Neural progenitor cell (in vitro differentiated cells): ENCODE results near the gene BCAS1.

Experiments
- EZH2 ChIP-seq: fragments of 200-600 bp; sonication (generic); IDR thresholded peaks from 2 replicates; pipeline ENCODE4 v1.6.1; 2017; ENCODE audit warnings: antibody characterized with exemption, mild to moderate bottlenecking, moderate library complexity
- EZH2phosphoT487 ChIP-seq: fragments of 200-600 bp; sonication (generic); IDR thresholded peaks from 2 replicates; pipeline ENCODE4 v1.6.1; 2017; ENCODE audit warnings: antibody characterized with exemption
- TF ChIP-seq, protein P1 (sequence below): fragments of 200-600 bp; sonication (generic); IDR thresholded peaks from 2 replicates; pipeline ENCODE4 v1.5.1; 2017; ENCODE audit warnings: antibody characterized with exemption, mild to moderate bottlenecking

- TF ChIP-seq EZH2 = no peak
- TF ChIP-seq, protein P1, sequence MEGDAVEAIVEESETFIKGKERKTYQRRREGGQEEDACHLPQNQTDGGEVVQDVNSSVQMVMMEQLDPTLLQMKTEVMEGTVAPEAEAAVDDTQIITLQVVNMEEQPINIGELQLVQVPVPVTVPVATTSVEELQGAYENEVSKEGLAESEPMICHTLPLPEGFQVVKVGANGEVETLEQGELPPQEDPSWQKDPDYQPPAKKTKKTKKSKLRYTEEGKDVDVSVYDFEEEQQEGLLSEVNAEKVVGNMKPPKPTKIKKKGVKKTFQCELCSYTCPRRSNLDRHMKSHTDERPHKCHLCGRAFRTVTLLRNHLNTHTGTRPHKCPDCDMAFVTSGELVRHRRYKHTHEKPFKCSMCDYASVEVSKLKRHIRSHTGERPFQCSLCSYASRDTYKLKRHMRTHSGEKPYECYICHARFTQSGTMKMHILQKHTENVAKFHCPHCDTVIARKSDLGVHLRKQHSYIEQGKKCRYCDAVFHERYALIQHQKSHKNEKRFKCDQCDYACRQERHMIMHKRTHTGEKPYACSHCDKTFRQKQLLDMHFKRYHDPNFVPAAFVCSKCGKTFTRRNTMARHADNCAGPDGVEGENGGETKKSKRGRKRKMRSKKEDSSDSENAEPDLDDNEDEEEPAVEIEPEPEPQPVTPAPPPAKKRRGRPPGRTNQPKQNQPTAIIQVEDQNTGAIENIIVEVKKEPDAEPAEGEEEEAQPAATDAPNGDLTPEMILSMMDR = no peak
- TF ChIP-seq EZH2phosphoT487 = no peak
Observed at GRCh38 chr20:54086507-54087039, 16.2 kb upstream of the BCAS1 start.
